Suppressor macrophage (primary cell): ENCODE results near the gene NAALADL2.
"Not testable (repeated sequence)": the region's sequence is repeated elsewhere in the genome, so short reads cannot be mapped to it uniquely, and the experiment has no call there.

Experiments
- DNase-seq, 4 experiments: peaks; one replicate each; pipeline ENCODE4 v3.0.0-alpha.2; 2020 to 2022

NAALADL2 gene

GRCh38 chr3:175384569-175384968 lies 525.4 kb downstream of the NAALADL2 start:
- no peak for DNase-seq

- DNase-seq, result no peak
These were observed 527.5 kb downstream of the NAALADL2 start for GRCh38 chr3:175386630-175387029.

GRCh38 chr3:175389560-175389959 lies 530.4 kb downstream of the NAALADL2 start:
- DNase-seq, result no peak

GRCh38 chr3:175391601-175392000 lies 532.5 kb downstream of the NAALADL2 start:
- no peak for DNase-seq

- no peak for DNase-seq
These were observed 533.5 kb downstream of the NAALADL2 start for GRCh38 chr3:175392653-175393052.

GRCh38 chr3:175397372-175397771 lies 538.2 kb downstream of the NAALADL2 start:
- DNase-seq, result no peak

GRCh38 chr3:175398676-175399075 lies 539.5 kb downstream of the NAALADL2 start:
- no peak for DNase-seq

GRCh38 chr3:175399156-175399840 lies 540.2 kb downstream of the NAALADL2 start:
- no peak for DNase-seq

- no peak for DNase-seq
These were observed 544.9 kb downstream of the NAALADL2 start for GRCh38 chr3:175404027-175404426.

- no peak for DNase-seq
These were observed 545.5 kb downstream of the NAALADL2 start for GRCh38 chr3:175404621-175405020.

GRCh38 chr3:175410251-175410650 lies 551.1 kb downstream of the NAALADL2 start:
- DNase-seq, result no peak

GRCh38 chr3:175411405-175411804 lies 552.3 kb downstream of the NAALADL2 start:
- no peak for DNase-seq

GRCh38 chr3:175411946-175412345 lies 552.8 kb downstream of the NAALADL2 start:
- no peak for DNase-seq

- DNase-seq, result no peak
These were observed 554.8 kb downstream of the NAALADL2 start for GRCh38 chr3:175413926-175414325.

- DNase-seq, result no peak
These were observed 557.5 kb downstream of the NAALADL2 start for GRCh38 chr3:175416600-175416999.

GRCh38 chr3:175417426-175417825 lies 558.3 kb downstream of the NAALADL2 start:
- DNase-seq, result no peak

- DNase-seq, result no peak
These were observed 562.8 kb downstream of the NAALADL2 start for GRCh38 chr3:175421902-175422301.

GRCh38 chr3:175422744-175423143 lies 563.6 kb downstream of the NAALADL2 start:
- DNase-seq, result peak in 1 of 4 experiments; percentile 3

GRCh38 chr3:175423848-175424247 lies 564.7 kb downstream of the NAALADL2 start:
- not testable (repeated sequence) for DNase-seq

GRCh38 chr3:175426805-175427204 lies 567.7 kb downstream of the NAALADL2 start:
- DNase-seq, result no peak

- DNase-seq, result no peak
These were observed 569.3 kb downstream of the NAALADL2 start for GRCh38 chr3:175428466-175428865.

GRCh38 chr3:175430983-175431773 lies 572.0 kb downstream of the NAALADL2 start:
- DNase-seq, result no peak

- DNase-seq, result no peak
These were observed 573.4 kb downstream of the NAALADL2 start for GRCh38 chr3:175432376-175433025.
